GM12875 (cell line): ENCODE data around the gene SNCAIP.
"Not testable (repeated sequence)": the region's sequence is repeated elsewhere in the genome, so short reads cannot be mapped to it uniquely, and the experiment has no call there.

ENCODE experiments used
- H3K4me3 ChIP-seq: one replicate; pipeline ENCODE4 v1.5.1; 2011; ENCODE audit warnings: low read depth, low read length, control low read depth
- TF ChIP-seq, protein P1 (sequence below): IDR thresholded peaks from 2 replicates; pipeline ENCODE4 v1.5.1; 2011; ENCODE audit warnings: low read depth, mild to moderate bottlenecking, control low read depth, inconsistent platforms, low read length, moderate library complexity, borderline replicate concordance; ENCODE audit not compliant: insufficient read depth

The SNCAIP gene

DNA sequence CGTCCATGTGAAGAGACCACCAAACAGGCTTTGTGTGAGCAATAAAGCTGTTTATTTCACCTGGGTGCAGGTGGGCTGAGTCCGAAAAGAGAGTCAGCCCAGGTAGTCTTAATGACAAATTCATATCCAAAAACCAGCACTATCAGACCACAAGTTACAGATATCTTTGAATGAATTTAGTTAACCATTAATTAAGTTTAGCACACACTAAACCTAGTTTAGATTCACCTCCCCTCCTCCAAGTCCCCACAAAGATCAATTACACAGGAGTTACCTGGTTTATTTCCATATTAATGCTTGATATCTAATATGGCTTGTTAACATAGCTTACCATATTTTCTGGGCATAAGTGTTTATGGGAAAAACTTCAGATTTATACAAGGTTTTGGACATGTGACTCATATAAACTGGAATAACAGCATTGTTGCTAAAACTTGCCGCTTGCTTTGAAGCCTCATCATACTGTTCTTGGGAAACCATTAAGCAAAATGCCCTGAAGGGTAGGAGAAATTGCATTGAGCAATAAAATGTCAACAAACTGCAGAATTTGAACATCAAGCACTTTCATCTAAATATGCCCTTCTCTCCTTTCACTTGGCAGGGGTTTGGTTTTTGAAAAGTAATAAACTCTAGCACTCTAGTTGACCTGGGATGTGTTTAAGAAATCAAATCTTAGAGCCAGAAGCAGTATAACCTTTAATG lies 166.9 kb downstream of the SNCAIP start:
- TF ChIP-seq, protein P1, sequence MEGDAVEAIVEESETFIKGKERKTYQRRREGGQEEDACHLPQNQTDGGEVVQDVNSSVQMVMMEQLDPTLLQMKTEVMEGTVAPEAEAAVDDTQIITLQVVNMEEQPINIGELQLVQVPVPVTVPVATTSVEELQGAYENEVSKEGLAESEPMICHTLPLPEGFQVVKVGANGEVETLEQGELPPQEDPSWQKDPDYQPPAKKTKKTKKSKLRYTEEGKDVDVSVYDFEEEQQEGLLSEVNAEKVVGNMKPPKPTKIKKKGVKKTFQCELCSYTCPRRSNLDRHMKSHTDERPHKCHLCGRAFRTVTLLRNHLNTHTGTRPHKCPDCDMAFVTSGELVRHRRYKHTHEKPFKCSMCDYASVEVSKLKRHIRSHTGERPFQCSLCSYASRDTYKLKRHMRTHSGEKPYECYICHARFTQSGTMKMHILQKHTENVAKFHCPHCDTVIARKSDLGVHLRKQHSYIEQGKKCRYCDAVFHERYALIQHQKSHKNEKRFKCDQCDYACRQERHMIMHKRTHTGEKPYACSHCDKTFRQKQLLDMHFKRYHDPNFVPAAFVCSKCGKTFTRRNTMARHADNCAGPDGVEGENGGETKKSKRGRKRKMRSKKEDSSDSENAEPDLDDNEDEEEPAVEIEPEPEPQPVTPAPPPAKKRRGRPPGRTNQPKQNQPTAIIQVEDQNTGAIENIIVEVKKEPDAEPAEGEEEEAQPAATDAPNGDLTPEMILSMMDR = no peak
- no peak overlapping the region for H3K4me3 ChIP-seq

DNA sequence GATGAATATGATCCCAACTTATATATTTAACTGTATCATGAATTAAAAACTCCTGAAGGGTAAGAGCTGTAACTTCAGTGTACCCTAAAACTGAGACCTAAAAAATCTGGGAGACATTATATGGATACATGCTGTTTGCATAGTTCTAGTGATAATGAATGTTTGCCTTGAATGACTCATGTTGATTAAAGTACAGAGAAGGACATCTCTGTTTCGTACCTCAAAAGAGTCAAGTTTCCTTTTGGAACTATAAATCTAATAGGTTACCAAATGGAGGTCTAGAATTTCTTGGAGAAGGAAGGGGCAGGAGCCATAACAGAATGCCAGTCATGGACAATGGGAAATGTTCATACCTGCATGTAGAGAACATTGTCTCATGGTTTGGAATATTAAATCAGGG lies 168.1 kb downstream of the SNCAIP start:
- H3K4me3 ChIP-seq = no peak overlapping the region
- TF ChIP-seq, protein P1 = no peak

DNA sequence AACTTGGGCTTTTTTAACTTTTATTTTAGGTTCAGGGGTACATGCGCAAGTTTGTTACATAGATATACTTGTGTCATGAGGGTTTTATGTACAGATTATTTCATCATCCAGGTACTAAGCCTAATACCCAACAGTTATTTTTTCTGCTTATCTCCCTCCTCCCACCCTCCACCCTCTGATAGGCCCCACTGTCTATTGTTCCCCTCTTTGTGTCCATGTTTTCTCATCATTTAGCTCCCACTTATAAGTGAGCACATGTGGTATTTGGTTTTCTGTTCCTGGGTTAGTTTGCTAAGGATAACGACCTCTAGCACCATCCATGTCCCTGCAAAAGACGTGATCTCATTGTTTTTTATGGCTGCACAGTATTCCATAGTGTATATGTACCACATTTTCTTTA lies 172.1 kb downstream of the SNCAIP start:
- TF ChIP-seq, protein P1 = no peak
- no peak overlapping the region for H3K4me3 ChIP-seq

DNA sequence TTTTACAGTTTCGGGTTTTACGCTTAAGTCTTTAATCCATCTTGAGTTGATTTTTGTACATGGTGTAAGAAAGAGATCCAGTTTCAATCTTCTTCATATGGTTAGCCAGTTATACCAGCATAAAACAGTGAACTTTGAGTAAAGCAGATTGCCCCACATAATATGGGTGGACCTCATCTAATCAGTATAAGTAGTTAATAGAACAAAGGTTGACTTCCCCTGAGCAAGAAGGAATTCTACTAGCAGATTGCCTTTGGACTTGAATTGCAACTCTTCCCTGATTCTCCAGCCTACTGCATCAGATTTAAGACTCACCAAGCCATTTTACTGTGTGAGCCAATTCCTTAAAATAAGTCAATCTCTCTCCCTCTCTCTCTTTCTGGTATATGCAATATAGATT lies 173.2 kb downstream of the SNCAIP start:
- no peak overlapping the region for H3K4me3 ChIP-seq
- TF ChIP-seq, protein P1 = no peak

DNA sequence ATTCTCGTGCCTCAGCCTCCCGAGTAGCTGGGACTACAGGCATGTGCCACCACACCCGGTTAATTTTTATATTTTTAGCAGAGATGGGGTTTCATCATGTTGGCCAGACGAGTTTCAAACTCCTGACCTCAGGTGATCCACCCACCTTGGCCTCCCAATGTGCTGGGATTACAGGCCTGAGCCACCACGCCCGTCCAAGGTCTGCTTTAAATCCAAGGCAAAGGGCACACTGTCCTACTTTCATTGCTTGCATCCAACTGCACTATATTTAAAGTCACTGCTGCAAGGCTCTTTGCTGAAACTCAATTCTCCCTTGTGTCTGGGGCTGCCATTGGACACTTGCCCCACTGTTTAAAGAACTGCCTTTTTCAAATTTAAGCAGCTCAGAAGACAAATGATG lies 174.6 kb downstream of the SNCAIP start:
- not testable (repeated sequence) for H3K4me3 ChIP-seq

DNA sequence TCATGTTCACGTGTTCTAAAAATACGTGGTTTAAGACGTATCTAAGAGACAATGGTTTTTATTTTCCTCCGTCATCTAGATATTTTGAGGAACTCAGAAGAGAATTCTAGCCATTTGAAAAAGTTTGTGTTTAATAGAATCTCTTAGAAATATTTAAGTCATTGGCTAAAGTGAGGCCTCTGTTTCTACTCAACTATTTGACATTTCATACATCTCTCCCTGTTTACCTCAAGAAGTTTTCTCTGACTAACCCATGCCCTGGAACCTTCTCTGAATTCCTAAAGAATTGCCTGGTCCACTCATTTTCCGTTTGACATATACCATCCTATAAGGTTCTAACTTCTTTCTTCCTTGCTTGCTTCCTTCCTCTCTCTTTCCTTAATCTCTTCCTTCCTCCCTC lies 178.7 kb downstream of the SNCAIP start:
- H3K4me3 ChIP-seq = no peak overlapping the region
- TF ChIP-seq, protein P1 = no peak

DNA sequence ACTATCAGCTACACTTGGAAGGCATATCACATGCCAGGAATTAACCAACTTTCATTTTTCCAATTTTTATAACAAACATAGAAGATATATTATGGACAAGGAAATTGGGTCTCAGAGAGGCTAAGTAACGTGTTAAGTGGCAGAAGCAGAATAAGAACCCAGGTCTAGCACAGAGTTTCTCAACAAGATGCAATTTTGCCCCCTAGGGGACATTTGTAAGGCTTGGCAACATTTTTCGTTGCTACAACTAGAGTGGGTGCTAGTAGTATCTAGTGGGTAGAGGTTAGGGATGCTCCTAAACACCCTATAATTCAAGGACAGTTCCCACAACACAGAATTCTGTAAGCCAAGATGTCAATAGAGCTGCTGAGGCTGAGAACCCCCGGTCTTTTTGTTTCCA lies 180.6 kb downstream of the SNCAIP start:
- TF ChIP-seq, protein P1 = 0 out of 2 replicates have a peak, but pooled peaks have one; percentile 25

More for the DNA sequence above, 180.6 kb downstream of the SNCAIP start:
- no peak overlapping the region for H3K4me3 ChIP-seq
